Nephron (organoid): ENCODE results near the gene SPO11.

Source experiments
- H3K27ac Mint-ChIP-seq, 3 experiments: 2 replicates each; pipeline ENCODE4 v1.8.0; 2020; ENCODE audit warnings: mixed read lengths in 3 of 3, mild to moderate bottlenecking in 2 of 3, moderate library complexity in 1 of 3
- H3K27me3 Mint-ChIP-seq: 2 replicates; pipeline ENCODE4 v1.8.0; 2021; ENCODE audit warnings: low read depth, mild to moderate bottlenecking, moderate library complexity, mixed read lengths
- H3K36me3 Mint-ChIP-seq: 2 replicates; pipeline ENCODE4 v1.8.0; 2020; ENCODE audit warnings: low read depth, mixed read lengths
- H3K4me1 Mint-ChIP-seq: 2 replicates; pipeline ENCODE4 v1.8.0; 2020; ENCODE audit warnings: mixed read lengths
- H3K4me3 Mint-ChIP-seq, 3 experiments: 2 replicates each; pipeline ENCODE4 v1.8.0; 2020; ENCODE audit warnings: mild to moderate bottlenecking in 3 of 3, mixed read lengths in 3 of 3, moderate library complexity in 2 of 3
- H3K9me3 Mint-ChIP-seq: 2 replicates; pipeline ENCODE4 v1.8.0; 2020; ENCODE audit warnings: mixed read lengths
- CTCF ChIP-seq, 3 experiments: fragments of 200-600 bp; sonication (generic); IDR thresholded peaks; one replicate each; pipeline ENCODE4 v1.5.0; 2021; ENCODE audit warnings: antibody characterized with exemption in 3 of 3; ENCODE audit not compliant: unreplicated experiment in 3 of 3

Gene SPO11

GRCh38 chr20:57291003-57291402, 38.6 kb upstream of the SPO11 start:
- no peaks in the 10 kb centered on the region for H3K9me3 Mint-ChIP-seq
- H3K27ac Mint-ChIP-seq = peak overlapping the region in 1 of 3 experiments; percentile 40
- no peak for TF ChIP-seq CTCF (IDR thresholded peaks at IDR 0.05; ENCODE audit: unreplicated experiment in 3 of 3)
- H3K4me1 Mint-ChIP-seq = peaks cover 35% of the 10 kb centered on the region
- H3K36me3 Mint-ChIP-seq = no peaks in the 10 kb centered on the region
- no peak overlapping the region for H3K4me3 Mint-ChIP-seq
- H3K27me3 Mint-ChIP-seq = peaks cover 62% of the 10 kb centered on the region

- no peaks in the 10 kb centered on the region for H3K36me3 Mint-ChIP-seq
- peaks cover 58% of the 10 kb centered on the region for H3K27me3 Mint-ChIP-seq
- no peaks in the 10 kb centered on the region for H3K9me3 Mint-ChIP-seq
- no peak overlapping the region for H3K27ac Mint-ChIP-seq
- H3K4me3 Mint-ChIP-seq = no peak overlapping the region
- TF ChIP-seq CTCF (IDR thresholded peaks at IDR 0.05; ENCODE audit: unreplicated experiment in 3 of 3) = no peak
- H3K4me1 Mint-ChIP-seq = peaks cover 30% of the 10 kb centered on the region
These were observed 37.9 kb upstream of the SPO11 start for GRCh38 chr20:57291694-57292093.

- H3K4me1 Mint-ChIP-seq = peaks cover 22% of the 10 kb centered on the region
- H3K27me3 Mint-ChIP-seq = peaks cover 48% of the 10 kb centered on the region
- H3K4me3 Mint-ChIP-seq = no peak overlapping the region
These were observed 37.0 kb upstream of the SPO11 start for GRCh38 chr20:57292611-57293010.

GRCh38 chr20:57293995-57294394, 35.6 kb upstream of the SPO11 start:
- Mint-ChIP-seq H3K27ac (peak overlapping the region in 1 of 3 experiments; percentile 89), H3K36me3 (no peaks in the 10 kb centered on the region), H3K4me3 (no peak overlapping the region), H3K9me3 (no peaks in the 10 kb centered on the region), H3K27me3 (peaks cover 35% of the 10 kb centered on the region), H3K4me1 (peaks cover 8% of the 10 kb centered on the region)
- TF ChIP-seq CTCF (IDR thresholded peaks at IDR 0.05; ENCODE audit: unreplicated experiment in 3 of 3) = no peak

More at GRCh38 chr20:57292611-57293010, 37.0 kb upstream of the SPO11 start:
- no peak for TF ChIP-seq CTCF (IDR thresholded peaks at IDR 0.05; ENCODE audit: unreplicated experiment in 3 of 3)
- Mint-ChIP-seq H3K27ac (peak overlapping the region in 1 of 3 experiments; percentile 48), H3K36me3 (no peaks in the 10 kb centered on the region), H3K9me3 (no peaks in the 10 kb centered on the region)

GRCh38 chr20:57294550-57294949, 35.1 kb upstream of the SPO11 start:
- H3K36me3 Mint-ChIP-seq = no peaks in the 10 kb centered on the region
- H3K9me3 Mint-ChIP-seq = no peaks in the 10 kb centered on the region
- H3K4me1 Mint-ChIP-seq = peaks cover 7% of the 10 kb centered on the region

More at GRCh38 chr20:57294550-57294949, 35.1 kb upstream of the SPO11 start:
- no peak overlapping the region for H3K4me3 Mint-ChIP-seq
- H3K27me3 Mint-ChIP-seq = peaks cover 34% of the 10 kb centered on the region
- peak overlapping the region in 2 of 3 experiments; percentile 30 to 89 for H3K27ac Mint-ChIP-seq
- TF ChIP-seq CTCF (IDR thresholded peaks at IDR 0.05; ENCODE audit: unreplicated experiment in 3 of 3) = no peak
